Measurements from ENCODE around the gene CFAP46.
A peak's percentile ranks its signal among the peaks of the same experiment; 100 is the strongest.

GRCh38 chr10:132904181-132904813, 38.1 kb downstream of the CFAP46 start:
- TF ChIP-seq, protein P1, sequence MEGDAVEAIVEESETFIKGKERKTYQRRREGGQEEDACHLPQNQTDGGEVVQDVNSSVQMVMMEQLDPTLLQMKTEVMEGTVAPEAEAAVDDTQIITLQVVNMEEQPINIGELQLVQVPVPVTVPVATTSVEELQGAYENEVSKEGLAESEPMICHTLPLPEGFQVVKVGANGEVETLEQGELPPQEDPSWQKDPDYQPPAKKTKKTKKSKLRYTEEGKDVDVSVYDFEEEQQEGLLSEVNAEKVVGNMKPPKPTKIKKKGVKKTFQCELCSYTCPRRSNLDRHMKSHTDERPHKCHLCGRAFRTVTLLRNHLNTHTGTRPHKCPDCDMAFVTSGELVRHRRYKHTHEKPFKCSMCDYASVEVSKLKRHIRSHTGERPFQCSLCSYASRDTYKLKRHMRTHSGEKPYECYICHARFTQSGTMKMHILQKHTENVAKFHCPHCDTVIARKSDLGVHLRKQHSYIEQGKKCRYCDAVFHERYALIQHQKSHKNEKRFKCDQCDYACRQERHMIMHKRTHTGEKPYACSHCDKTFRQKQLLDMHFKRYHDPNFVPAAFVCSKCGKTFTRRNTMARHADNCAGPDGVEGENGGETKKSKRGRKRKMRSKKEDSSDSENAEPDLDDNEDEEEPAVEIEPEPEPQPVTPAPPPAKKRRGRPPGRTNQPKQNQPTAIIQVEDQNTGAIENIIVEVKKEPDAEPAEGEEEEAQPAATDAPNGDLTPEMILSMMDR (IDR thresholded peaks at IDR 0.05), result peak; percentile 57 to 68 (median 64)
- TF ChIP-seq POLR2A (IDR thresholded peaks at IDR 0.05), result no peak

Data from adrenal gland (tissue), 5 donors.